Measurements from ENCODE around the gene LTBP4.

The LTBP4 gene

GRCh38 chr19:40627486-40628279 is 26.5 kb downstream of the LTBP4 start:
- TF ChIP-seq SIN3A (IDR thresholded peaks at IDR 0.05; ENCODE audit: borderline replicate concordance, insufficient read depth, low read length) (no peak), FOXP2 (optimal IDR thresholded peaks at IDR 0.05; ENCODE audit: borderline replicate concordance, extremely low read depth, extremely low read length, insufficient read depth) (no peak), POLR2AphosphoS5 (IDR thresholded peaks at IDR 0.05; ENCODE audit: low read depth, low read length) (no peak), TAF1 (IDR thresholded peaks at IDR 0.05; ENCODE audit: borderline replicate concordance, insufficient read depth, low read length) (no peak), REST (IDR thresholded peaks at IDR 0.05; ENCODE audit: insufficient read depth in 1 of 2, low read depth in 2 of 2, low read length in 2 of 2) (no peak)

GRCh38 chr19:40629346-40629745 is 28.2 kb downstream of the LTBP4 start:
- TF ChIP-seq SIN3A (IDR thresholded peaks at IDR 0.05; ENCODE audit: borderline replicate concordance, insufficient read depth, low read length) (no peak), REST (IDR thresholded peaks at IDR 0.05; ENCODE audit: insufficient read depth in 1 of 2, low read depth in 2 of 2, low read length in 2 of 2) (no peak), TAF1 (IDR thresholded peaks at IDR 0.05; ENCODE audit: borderline replicate concordance, insufficient read depth, low read length) (no peak), POLR2AphosphoS5 (IDR thresholded peaks at IDR 0.05; ENCODE audit: low read depth, low read length) (no peak), FOXP2 (optimal IDR thresholded peaks at IDR 0.05; ENCODE audit: borderline replicate concordance, extremely low read depth, extremely low read length, insufficient read depth) (no peak)

- no peak for TF ChIP-seq TAF1 (IDR thresholded peaks at IDR 0.05; ENCODE audit: borderline replicate concordance, insufficient read depth, low read length)
- no peak for TF ChIP-seq FOXP2 (optimal IDR thresholded peaks at IDR 0.05; ENCODE audit: borderline replicate concordance, extremely low read depth, extremely low read length, insufficient read depth)
- no peak for TF ChIP-seq SIN3A (IDR thresholded peaks at IDR 0.05; ENCODE audit: borderline replicate concordance, insufficient read depth, low read length)
- no peak for TF ChIP-seq REST (IDR thresholded peaks at IDR 0.05; ENCODE audit: insufficient read depth in 1 of 2, low read depth in 2 of 2, low read length in 2 of 2)
- TF ChIP-seq POLR2AphosphoS5 (IDR thresholded peaks at IDR 0.05; ENCODE audit: low read depth, low read length): no peak
These were observed 29.5 kb downstream of the LTBP4 start for GRCh38 chr19:40630571-40631160.

- TF ChIP-seq TAF1 (IDR thresholded peaks at IDR 0.05; ENCODE audit: borderline replicate concordance, insufficient read depth, low read length) (no peak), POLR2AphosphoS5 (IDR thresholded peaks at IDR 0.05; ENCODE audit: low read depth, low read length) (peak; percentile 27; the same call in 1 of the 2 replicates)
These were observed 31.3 kb downstream of the LTBP4 start for GRCh38 chr19:40632311-40633036.

GRCh38 chr19:40633207-40633606 is 32.0 kb downstream of the LTBP4 start:
- no peak for TF ChIP-seq TAF1 (IDR thresholded peaks at IDR 0.05; ENCODE audit: borderline replicate concordance, insufficient read depth, low read length)
- no peak for TF ChIP-seq SIN3A (IDR thresholded peaks at IDR 0.05; ENCODE audit: borderline replicate concordance, insufficient read depth, low read length)
- TF ChIP-seq REST (IDR thresholded peaks at IDR 0.05; ENCODE audit: insufficient read depth in 1 of 2, low read depth in 2 of 2, low read length in 2 of 2): no peak
- TF ChIP-seq FOXP2 (optimal IDR thresholded peaks at IDR 0.05; ENCODE audit: borderline replicate concordance, extremely low read depth, extremely low read length, insufficient read depth): no peak
- no peak for TF ChIP-seq POLR2AphosphoS5 (IDR thresholded peaks at IDR 0.05; ENCODE audit: low read depth, low read length)
